T-helper 1 cell treated with Interleukin-12 subunit alpha and Interleukin-12 subunit beta and Interleukin-4 antibody, amounts not matched to agents 30 ng/mL and 1 ng/mL, for 36 hours (primary cell): ENCODE data around the gene ATRNL1. TPM values are rescaled to one million over a fixed set of nuclear protein-coding genes. Genes with fewer than 3 reads are reported as not detected.

Source experiments
- intact Hi-C: fragments of 100-400 bp; cut with micrococcal nuclease; formaldehyde crosslinking; loops from one replicate; pipeline ENCODE4 v1.15.1; 2024
- total RNA-seq: library from RNA; stranded (reverse); gene quantifications from 2 replicates; pipeline ENCODE4 v1.2.3, GENCODE V29; 2022

The ATRNL1 gene
- total RNA-seq, 1 donor from 2014 or later = 0.22 TPM

DNA sequence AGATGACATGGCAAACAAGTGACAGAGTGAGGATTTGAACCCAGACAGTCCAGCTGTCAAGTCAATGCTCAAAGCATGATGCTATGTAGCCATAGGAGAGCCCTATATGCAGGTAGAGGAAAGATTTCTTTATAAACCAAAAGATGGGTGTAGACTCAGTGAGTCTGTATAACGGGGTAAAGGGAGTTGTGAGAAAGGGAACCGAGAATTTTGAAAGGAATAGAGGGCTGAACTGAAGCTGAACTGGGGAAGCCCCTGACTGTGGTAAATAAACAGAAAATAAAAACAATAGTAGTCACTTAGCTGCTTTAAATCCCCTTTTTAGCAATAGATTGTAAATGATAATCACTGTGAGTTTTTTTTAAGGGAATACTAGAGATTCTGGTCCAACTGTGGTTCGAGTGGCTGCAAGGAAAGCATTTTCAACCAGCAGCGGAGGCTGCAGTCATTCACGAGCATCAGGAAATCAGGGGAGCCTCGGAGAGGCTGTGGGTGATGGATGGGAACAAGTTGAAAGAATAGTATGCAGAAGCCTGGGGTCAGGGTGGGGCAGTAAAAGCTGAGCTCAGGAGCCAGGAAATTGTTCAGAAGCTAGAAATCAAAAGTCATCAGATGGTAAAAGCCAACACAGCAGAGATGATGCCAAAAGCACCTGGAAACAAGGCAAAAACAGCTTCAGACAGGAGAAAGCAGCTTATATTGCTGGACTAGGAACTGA lies 786.4 kb downstream of the ATRNL1 start:
- intact Hi-C loops = no loop called here

DNA sequence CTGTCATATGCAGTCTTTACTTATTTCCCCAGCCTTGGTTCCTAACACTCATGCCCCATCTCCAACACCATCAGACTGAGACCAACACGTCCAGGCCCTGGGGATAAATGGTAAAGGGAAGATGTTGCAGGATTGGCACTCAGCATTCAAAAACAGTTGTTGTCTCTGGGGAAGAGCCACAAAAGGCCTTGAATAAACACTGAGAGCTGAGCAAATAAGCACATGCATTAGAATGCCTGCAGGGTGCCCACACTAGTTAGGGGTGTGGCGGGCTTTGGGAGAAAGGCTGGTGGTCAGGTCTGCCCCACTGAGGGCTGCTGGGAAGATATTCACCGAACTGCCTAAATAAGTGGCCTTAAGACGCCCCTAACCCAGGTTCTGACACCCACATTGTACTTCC lies 788.9 kb downstream of the ATRNL1 start:
- intact Hi-C loops = no loop called here

DNA sequence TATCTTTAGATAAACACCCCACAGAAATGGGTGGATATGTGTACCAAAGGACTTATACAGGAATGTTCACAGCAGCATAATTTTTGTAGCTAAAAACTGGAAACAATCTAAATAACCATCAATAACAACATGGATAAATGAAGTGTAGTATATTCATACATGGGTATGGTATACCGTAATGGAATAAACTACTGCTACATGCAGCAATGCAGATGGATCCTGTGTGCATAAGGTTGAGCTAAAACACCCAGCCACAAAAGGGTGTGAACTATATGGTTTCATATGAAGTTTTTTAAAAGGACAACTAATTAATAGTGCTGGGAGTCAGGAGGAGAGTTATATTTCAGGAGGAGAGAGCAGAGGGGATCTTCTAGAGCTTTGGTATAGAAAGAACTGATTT lies 790.2 kb downstream of the ATRNL1 start:
- intact Hi-C loops = no loop called here

DNA sequence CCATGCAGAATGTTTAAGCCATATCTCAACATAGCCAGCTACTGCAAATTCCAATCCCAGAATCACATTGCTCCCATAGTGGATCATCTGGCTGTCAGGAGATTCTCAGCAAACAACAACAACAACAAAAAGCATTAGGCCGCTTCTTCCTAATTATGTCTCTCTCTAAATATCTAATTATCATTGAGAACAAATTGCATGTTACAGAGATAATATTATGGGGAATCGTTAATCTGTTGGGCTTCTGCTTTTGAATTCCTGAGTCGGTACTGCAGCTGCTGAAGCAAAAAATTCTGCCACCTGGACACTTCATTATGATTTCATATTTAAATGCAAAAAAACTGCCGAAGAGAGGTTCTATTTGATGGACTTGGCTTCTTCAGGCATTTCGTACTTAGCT lies 791.2 kb downstream of the ATRNL1 start:
- intact Hi-C loops = no loop called here

DNA sequence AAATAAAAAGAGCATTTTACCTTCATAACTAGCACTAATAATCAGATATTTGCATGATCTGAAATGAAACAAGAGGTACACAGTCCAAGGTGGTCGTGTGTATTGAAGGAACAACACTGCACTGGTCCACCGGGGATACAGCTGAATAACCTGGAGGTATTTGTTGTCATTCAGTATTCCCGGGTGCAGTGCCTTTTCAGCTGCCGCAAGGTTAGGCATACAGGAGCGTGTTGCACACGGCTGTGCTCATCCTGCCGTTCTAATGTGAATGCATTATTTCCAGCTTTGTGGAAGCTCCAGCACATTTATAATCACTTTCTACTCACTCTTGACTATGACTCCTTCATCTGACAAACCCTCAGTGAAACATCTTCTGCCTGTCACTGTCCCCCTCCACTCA lies 802.0 kb downstream of the ATRNL1 start:
- intact Hi-C loops = no loop called here

DNA sequence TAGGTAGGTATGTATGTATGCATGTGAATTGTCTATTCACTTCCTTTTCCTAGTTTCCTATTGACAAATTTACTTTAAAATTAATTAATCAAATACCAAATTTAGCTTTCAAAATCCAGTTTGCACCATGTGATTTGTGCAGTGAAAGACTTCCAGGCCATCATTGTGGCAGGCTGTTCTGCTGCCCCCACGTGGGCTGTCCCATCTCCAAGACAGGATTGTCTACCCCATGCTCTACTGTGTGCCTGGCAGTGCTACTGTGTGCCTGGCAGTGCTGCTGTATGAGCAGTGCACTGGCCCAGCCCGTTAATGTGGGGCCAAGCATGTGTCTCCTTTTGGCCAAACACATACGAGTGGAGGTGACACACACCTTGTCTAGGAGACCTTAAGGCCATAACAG lies 805.1 kb downstream of the ATRNL1 start:
- intact Hi-C loops = no loop called here

DNA sequence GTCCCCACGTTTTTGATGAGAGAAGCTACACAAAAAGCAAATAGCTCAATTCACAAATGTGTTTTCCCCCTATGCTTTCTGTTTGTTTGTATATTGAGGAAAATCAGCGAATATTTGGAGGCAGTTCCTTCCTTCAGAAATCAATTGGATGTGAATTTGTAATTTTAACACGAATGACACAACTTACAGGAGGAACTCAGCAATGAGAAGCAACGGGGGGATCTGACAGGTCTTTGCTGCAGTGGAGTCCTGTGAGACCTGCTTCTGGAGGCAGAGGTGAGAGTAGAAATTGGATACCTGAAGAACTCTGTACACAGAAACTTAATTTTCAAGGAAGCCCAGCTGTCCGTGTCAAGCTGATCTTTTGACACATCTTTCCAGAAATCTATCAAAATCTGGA lies 809.4 kb downstream of the ATRNL1 start:
- intact Hi-C loops = no loop called here

DNA sequence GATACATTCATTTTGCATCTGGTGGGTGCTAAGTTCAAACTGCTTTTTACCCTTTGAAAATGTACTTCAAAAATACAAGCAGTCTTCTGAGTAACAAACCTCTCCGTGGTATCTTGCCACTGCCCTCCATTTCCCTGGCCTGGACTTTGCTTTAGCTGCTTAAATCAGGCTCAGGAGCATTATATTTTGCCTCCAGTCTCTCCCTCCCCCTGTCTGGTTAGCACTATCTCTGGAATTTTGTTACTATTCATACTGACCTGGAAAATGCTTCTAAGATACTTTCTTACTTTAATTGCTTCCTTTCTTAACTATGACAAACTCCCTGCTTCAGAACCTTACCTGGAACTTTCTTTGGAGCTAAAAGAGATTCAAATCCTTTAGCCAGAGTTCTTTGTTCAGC lies 810.0 kb downstream of the ATRNL1 start:
- intact Hi-C loops = no loop called here

DNA sequence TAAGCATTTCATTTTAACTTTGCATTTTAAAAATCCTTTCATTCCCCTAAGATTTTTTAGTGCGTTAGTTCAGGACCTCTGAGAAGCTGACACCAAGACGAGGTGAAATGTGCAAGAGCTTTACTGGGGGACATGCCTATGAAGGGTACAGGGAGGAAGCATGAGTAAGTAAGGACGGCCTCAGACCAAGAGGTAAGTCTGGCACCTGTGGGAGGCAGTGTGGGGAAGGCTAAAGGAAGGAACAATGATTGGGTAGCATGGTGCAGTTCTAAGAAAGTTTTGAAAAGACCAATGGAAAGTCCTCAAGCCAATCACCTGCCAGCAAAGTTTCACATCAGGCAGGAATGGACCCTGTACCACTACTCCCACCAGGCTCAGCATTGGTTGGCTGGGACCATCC lies 810.7 kb downstream of the ATRNL1 start:
- intact Hi-C loops = no loop called here

DNA sequence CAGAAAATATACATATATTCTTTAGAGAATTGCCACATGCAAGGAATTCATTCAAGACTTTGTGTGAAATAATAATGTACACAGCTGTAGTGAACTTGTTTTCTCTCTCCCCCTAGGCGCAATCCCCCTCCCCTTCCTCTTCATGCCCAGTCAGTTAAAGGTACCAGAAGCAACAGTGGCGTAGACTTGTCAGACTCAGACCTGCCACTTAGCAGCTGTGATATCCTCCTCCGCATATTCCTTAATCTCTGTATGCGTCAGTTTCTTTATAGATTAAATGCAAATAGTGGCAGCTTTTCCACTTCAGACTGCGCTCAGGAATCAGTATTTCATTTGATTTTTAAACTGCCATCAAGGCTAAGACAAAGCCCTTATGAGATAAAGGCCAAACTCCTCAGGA lies 815.9 kb downstream of the ATRNL1 start:
- intact Hi-C loops = no loop called here

DNA sequence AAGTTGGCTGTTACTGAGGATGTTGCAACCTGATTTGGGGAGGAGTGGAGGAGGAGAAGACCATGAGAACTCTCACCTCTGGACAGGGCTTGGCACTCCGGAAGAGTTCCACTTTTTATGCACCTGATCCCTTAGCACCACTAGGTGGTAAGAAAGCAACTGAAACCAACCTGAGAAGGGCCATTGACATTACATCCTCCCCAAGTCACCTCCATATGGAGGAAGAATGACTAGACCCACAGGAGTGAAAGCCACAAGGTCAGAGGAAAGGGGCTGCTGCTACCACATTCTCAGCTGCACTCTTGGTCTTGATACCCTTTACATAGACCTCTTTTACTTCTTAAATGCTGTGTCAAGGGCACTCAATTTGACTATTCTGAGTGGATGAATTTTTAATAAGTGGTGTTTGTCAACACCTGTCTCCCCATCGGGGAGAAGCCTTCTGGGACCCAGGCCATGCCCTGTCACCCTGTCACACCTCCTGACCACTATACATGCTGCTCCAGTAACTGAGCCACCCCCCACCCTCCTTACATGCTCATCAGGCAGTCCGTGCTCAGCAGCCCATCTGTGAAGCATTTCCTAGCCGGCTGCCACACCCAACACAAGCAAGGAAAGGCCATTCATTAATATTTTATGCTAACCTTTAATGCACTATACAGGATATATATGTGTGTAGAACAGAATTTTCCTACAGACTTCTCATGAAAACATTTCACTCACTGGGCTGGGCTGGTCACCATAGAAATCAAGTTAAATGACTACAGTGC lies 817.0 kb downstream of the ATRNL1 start:
- intact Hi-C loops = no loop called here

DNA sequence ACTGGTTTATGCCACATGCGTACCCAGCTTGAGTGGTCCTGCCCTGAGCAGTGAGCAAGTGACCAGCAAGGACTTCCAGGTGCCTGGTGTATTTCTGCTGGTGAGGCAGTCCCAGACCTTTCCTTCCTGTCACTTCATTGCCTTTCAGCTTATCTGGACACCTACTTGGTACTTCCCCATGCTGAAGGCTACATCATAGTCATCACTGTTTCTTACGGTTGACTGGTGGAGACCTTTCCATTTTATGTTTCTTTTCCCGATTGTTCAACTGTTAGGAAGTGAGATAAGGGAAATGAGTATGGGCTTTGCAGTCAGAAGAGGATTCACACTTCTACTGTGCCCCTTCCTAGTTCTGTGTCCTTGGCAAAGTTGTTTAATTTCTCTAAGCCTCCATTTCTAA lies 821.3 kb downstream of the ATRNL1 start:
- intact Hi-C loops = no loop called here

DNA sequence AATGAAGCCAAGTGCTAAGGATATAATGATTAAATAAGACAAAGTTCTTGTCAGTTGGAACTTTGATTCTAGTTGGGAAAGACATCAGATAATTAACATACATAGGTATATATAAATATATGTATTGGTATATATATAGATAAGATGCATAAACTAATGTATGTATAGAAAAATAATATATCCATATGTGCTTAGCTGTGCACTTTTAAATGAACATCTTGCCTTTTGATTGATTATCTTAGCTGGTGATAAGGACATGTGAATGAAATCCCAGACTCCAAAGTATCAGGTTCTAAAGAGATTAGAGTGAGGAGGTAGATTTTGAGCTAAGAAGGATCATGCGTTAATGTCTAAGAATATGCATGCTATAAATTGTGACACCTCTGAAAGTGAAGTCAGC lies 822.3 kb downstream of the ATRNL1 start:
- intact Hi-C loops = no loop called here

DNA sequence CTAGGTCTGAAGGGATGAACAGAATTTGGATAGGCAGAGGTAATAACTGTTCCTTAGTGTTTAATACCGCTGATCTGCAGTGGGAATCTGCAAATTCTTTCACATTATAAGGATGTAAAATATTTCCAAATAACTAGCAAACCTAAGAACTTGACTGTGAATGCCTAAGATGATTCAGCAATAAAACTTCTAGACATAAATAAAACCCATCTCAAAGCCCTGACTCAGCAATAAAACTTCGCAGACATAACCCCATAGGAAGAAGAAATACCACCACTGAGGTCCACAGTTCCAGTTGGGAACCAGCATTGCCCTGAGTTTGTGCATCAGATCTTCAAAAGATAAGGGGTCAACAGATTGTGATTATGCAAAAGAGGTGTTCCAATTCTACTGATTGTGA lies 825.6 kb downstream of the ATRNL1 start:
- intact Hi-C loops = no loop called here

DNA sequence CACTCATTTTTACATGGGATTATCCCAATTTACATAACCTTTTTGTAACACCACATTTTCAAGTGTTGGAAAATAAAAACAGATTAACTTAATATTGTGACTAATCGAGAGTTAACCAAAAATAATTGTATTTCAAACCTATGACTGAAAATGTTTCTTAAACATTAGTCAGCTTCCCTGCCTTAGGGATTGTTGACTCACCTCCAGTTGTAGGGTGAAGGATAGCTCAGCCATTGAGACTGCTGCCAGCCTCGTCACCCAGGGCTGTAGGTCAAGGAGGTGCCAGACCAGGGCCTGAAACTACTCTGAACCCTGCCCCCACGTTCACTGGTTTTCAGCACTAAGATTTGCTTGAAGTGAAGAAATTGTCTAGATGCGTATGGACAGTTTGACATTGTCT lies 828.6 kb downstream of the ATRNL1 start:
- intact Hi-C loops = no loop called here

DNA sequence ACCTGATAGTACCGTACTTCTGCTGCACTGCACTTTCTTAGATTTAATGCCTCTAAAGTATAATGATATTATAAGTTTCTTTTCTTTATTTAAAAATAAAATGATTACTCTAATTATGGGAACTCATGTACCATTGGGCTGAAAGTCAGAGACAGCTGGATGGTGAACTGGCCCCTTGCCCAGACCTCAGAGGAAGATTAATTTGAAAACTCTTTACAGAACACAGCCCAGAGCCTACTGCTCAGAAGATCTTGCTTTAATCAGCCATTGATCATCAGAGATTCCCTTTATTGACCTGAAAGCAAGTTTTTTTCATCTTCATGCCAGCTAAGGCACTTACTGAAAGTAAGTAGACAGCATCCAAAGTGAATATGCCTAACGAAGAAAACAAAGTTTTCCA lies 838.1 kb downstream of the ATRNL1 start:
- intact Hi-C loops = no loop called here

DNA sequence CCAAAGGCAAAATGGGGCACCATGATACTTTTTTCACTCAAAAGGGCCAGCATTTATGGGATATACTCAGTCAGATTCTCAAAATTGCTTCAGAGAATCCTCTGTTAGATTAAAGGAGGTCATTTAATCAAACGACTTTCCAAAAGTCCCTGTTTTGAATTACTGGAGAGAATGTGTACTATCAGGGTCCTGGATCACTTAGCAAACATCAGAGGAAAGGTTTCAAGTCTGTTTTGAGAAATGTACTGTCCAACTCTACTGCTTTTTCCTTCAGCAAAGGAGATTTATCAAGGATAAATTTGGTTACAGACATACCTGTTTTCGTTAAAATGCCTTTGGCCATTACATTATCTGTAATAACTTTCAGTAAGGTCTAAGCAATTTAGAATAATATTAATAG lies 838.9 kb downstream of the ATRNL1 start:
- intact Hi-C loops = no loop called here

DNA sequence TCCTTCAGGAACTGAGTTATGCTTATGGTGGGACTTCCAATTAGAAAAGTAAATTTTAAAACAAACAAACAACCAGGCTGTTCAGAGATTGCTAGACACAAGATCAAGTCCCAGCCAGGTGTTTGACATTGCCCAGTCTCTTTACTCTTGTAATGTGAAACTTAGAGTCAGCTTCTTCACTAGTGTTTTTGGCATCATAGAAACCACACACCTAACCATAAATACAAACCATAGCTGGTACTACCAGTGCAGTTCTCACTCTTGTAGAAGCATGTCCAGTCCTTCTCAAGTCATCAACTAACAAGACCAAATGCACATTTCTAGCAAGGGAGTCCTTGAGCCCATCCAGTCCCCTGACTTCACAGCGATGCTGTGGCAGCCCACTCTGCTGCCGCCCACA lies 839.9 kb downstream of the ATRNL1 start:
- intact Hi-C loops = no loop called here

DNA sequence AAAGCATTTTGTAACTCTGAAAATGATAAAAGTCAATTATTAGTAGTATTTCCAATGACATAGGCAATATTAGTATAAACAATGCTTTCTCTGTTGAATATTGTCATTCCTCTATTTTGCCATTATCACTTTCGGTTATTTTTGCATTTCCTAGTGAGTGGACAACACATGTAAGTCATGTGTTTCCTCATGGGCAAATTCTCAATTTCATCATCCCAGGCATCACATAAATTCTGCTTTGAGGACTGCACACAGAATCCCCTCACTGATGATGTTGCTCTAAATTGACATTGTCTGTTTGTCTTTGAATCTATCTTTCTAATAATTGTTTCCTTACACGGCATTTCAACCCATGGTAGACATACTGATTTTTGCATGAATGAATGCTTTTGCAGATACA lies 842.6 kb downstream of the ATRNL1 start:
- intact Hi-C loops = no loop called here

DNA sequence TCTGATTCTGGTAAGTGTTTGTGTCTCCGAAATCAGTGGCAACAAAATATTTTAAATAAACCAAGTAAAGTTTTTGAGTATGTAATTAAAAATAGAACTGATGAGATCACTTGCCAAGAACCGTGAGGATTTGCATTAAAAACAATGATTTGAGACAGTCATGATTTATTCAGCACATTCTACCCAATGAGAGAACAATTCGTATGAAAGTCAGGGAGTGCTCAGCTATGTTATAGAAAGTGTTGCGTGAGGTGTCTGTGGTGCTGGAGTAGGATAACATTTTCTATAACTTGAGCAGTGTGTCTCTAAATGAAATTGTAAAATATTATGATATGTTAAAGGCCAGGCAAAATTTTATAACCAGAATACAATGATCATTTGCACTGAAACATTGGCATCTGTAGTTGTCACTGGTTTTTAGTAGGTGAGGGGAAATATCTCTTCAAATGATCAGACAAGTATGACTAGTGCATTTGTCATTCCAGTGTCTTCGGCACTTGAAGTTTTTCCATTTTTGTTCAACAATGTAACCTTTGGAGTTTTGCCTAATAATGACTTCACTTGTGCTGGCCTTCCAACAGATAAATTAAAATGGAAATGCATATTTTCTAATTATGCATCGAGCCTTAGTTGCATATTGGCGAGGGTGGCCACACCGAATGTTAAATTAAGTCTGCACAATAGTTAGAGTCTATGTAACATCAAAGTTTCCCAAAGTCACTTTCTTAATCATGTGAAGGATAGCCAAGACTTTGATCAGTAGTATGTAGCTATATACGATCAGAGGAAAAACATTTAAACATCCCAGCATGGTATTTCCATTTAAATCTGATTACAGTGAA lies 844.0 kb downstream of the ATRNL1 start:
- intact Hi-C loops = no loop called here

DNA sequence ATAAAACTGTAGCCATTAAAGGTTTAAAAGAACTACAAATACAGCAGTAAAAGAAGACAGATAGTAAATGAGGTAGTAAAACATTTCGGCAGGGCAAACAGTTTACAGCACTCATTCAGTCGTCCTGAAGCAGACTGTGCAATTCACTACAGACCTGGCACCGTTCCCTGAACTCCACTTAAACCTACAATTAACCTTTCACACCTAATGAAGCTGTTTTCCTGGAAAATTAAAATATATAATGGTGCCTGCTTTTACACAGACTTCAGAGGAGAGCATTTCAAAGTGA lies 844.5 kb downstream of the ATRNL1 start:
- intact Hi-C loops = no loop called here

DNA sequence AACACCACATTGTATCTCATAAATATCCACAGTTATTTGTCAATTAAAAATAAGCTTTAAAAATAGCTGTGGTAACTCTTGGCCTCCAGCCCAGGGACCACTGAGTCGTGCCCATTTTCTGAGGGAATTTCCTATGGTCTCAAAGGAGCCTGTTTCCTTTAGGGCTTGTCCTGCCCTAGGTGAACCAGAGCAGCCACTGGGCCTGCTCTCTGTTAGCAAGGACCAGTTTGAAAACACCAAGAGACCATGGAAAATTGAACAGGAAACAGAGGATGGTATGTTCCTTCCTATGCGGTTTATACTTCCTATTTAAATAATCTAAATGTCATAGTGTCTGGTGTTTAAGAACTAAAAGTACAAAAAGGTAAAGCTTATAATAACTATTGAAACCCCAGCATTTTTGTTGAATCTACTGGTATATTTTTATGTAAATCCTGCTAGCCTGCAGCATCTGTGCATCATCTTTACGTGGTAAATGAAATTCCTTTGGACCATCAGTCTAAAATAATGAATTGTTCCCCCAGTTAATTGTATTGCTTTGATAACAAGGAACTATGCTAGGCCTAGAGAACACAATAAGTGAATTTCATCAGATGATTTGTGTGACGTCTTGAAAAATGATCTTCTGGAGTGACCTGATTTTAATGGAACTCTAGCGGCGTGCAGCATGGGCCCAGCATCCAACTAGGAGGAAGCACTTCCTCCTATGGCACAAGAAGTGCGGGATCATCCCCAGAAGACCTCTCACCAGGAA lies 846.1 kb downstream of the ATRNL1 start:
- intact Hi-C loops = no loop called here
